K562 (cell line): Measurements from ENCODE around the gene CENPH. TPM values are rescaled to one million over a fixed set of nuclear protein-coding genes. Genes with fewer than 3 reads are reported as not detected.
A peak's percentile ranks its signal among the peaks of the same experiment; 100 is the strongest.

ENCODE experiments used
- ELF1 ChIP-seq: fragments of 200-800 bp; sonication (Bioruptor generic); IDR thresholded peaks from 2 replicates; pipeline ENCODE4 v1.6.1; 2016; ENCODE audit warnings: missing genetic modification characterization, missing compliant biosample characterization
- HDAC8 ChIP-seq: fragments of 450-650 bp; IDR thresholded peaks from 2 replicates; pipeline ENCODE4 v1.6.1; 2016; ENCODE audit warnings: mild to moderate bottlenecking, missing genetic modification characterization, moderate library complexity, missing compliant biosample characterization
- KDM5B ChIP-seq: fragments of 200-600 bp; sonication (generic); IDR thresholded peaks from 2 replicates; pipeline ENCODE4 v1.6.1; 2012; ENCODE audit warnings: low read depth, mild to moderate bottlenecking, moderate library complexity, low read length, control low read depth, inconsistent platforms; ENCODE audit not compliant: insufficient replicate concordance
- MECOM ChIP-seq: fragments of 250-450 bp; sonication (Bioruptor Pico); IDR thresholded peaks from 2 replicates; pipeline ENCODE4 v1.8.0; 2022; ENCODE audit warnings: inconsistent platforms
- NR4A1 ChIP-seq, 2 experiments: fragments of 250-450 bp in 1 of 2; fragments of 450-650 bp in 1 of 2; sonication (Bioruptor Pico) in 1 of 2; IDR thresholded peaks; 2 replicates each; pipeline versions ENCODE4 v1.4.0 to v1.6.1; 2016 to 2020; ENCODE audit warnings: mild to moderate bottlenecking in 2 of 2, missing compliant biosample characterization in 1 of 2, missing genetic modification characterization in 1 of 2, moderate library complexity in 1 of 2
- POLR2G ChIP-seq: fragments of 200-400 bp; formaldehyde crosslinking; IDR thresholded peaks from 2 replicates; pipeline ENCODE4 v1.6.1; 2017; ENCODE audit warnings: low read depth, mild to moderate bottlenecking, antibody characterized with exemption, low read length, moderate library complexity
- TAL1 ChIP-seq: fragments of 450-650 bp; IDR thresholded peaks from 2 replicates; pipeline ENCODE4 v1.6.1; 2016; ENCODE audit warnings: mild to moderate bottlenecking
- TRIM24 ChIP-seq, 2 experiments: fragments of 450-650 bp; IDR thresholded peaks; 2 replicates each; pipeline ENCODE4 v1.6.1; 2016
- polyA plus RNA-seq, 8 experiments: library from polyadenylated mRNA; depleted of rRNA in 4 of 8; stranded (reverse) in 5 of 8; unstranded in 3 of 8; fragments of >200 nt; fragmentation: Nextera tagmentation in 2 of 8; fragmentation: Illumina TruSeq in 1 of 8; extraction: Ambion mirVana in 2 of 8; extraction: Trizol in 1 of 8; gene quantifications; 2 replicates each; pipeline versions ENCODE4 v1.2.1 to v1.2.3, GENCODE V29; 2011 to 2014; ENCODE audit warnings: inconsistent platforms in 1 of 8, missing spikeins in 1 of 8
- total RNA-seq, 7 experiments: library from RNA; depleted of rRNA in 6 of 7; stranded (reverse); fragments of >200 nt in 6 of 7; fragmentation: Illumina TruSeq in 2 of 7; extraction: Trizol in 2 of 7; gene quantifications; 2 replicates each; pipeline versions ENCODE4 v1.2.1 to v1.2.3, GENCODE V29; 2011 to 2021; ENCODE audit warnings: low replicate concordance in 1 of 7
- TF ChIP-seq, protein P1 (sequence below), 2 experiments: fragments of 450-650 bp; formaldehyde crosslinking in 1 of 2; IDR thresholded peaks; 2 replicates each; pipeline versions ENCODE4 v1.4.0 to v1.6.1; 2014 to 2020; ENCODE audit warnings: mild to moderate bottlenecking in 2 of 2, borderline replicate concordance in 1 of 2, low read depth in 1 of 2
- TF ChIP-seq, protein P2 (sequence below): sonication (generic); formaldehyde crosslinking; IDR thresholded peaks from 2 replicates; pipeline ENCODE4 v1.8.0; 2022; ENCODE audit warnings: mild to moderate bottlenecking, missing genetic modification reagents
- TF ChIP-seq, protein P3 (sequence below), 2 experiments: fragments of 450-650 bp; conservative IDR thresholded peaks; 2 replicates each; pipeline ENCODE4 v1.6.1; 2017; ENCODE audit warnings: mild to moderate bottlenecking in 2 of 2, moderate library complexity in 2 of 2
- TF ChIP-seq, protein P4 (sequence below): fragments of 450-650 bp; IDR thresholded peaks from 2 replicates; pipeline ENCODE4 v1.7.1; 2018; ENCODE audit warnings: mild to moderate bottlenecking, low read depth; ENCODE audit not compliant: partially characterized antibody

CENPH gene
- total and polyA plus RNA-seq, 9 of the 15 experiments (the other 6 are each of a cell fraction or from before 2014, with no cell fraction given), result 10.5 to 124 (median 74.9) TPM

DNA sequence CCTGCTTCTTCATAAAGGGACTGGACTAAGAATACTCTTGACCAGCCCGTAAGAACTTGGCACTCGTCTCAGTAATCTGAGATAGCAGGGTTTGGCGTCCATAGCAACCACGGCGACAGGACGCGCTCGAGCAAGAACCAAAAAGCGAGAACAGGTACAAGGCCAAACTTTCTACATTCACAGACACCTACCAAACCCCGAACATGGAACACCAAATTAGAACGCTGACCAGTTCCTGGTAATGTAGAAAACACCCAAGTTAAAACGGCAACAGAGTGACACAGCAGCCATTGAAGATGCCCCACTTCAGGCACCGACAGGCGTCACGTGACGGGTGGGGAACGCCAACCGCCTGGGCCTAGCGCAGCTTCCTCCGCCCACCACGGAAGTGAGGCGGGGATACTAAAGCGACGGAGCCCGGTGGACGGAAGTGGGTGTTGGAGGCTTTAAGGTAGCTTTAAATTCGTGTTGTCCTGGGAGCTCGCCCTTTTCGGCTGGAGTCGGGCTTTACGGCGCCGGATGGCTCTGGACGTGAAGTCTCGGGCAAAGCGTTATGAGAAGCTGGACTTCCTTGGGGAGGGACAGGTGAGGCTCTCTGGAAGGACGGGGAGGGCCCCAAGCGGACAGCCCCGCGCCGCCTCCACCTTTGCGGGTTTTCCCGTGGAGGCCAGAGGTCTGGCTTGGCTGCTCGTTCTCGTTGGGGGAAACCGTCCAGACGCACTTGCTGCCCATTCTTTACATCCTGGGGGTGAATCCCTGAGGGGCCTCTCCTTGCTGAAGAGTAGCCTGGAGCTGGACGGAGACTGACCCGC is 45.3 kb downstream of the CENPH start, which contains the start of gene CDK7 (continued):
- TF ChIP-seq, protein P1, sequence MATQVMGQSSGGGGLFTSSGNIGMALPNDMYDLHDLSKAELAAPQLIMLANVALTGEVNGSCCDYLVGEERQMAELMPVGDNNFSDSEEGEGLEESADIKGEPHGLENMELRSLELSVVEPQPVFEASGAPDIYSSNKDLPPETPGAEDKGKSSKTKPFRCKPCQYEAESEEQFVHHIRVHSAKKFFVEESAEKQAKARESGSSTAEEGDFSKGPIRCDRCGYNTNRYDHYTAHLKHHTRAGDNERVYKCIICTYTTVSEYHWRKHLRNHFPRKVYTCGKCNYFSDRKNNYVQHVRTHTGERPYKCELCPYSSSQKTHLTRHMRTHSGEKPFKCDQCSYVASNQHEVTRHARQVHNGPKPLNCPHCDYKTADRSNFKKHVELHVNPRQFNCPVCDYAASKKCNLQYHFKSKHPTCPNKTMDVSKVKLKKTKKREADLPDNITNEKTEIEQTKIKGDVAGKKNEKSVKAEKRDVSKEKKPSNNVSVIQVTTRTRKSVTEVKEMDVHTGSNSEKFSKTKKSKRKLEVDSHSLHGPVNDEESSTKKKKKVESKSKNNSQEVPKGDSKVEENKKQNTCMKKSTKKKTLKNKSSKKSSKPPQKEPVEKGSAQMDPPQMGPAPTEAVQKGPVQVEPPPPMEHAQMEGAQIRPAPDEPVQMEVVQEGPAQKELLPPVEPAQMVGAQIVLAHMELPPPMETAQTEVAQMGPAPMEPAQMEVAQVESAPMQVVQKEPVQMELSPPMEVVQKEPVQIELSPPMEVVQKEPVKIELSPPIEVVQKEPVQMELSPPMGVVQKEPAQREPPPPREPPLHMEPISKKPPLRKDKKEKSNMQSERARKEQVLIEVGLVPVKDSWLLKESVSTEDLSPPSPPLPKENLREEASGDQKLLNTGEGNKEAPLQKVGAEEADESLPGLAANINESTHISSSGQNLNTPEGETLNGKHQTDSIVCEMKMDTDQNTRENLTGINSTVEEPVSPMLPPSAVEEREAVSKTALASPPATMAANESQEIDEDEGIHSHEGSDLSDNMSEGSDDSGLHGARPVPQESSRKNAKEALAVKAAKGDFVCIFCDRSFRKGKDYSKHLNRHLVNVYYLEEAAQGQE (IDR thresholded peaks at IDR 0.05; ENCODE audit: borderline replicate concordance), result peak; percentile 94
- TF ChIP-seq, protein P1 (CRISPR knock-in tag; IDR thresholded peaks at IDR 0.05; ENCODE audit: low read depth), result no peak
- TF ChIP-seq, protein P2, sequence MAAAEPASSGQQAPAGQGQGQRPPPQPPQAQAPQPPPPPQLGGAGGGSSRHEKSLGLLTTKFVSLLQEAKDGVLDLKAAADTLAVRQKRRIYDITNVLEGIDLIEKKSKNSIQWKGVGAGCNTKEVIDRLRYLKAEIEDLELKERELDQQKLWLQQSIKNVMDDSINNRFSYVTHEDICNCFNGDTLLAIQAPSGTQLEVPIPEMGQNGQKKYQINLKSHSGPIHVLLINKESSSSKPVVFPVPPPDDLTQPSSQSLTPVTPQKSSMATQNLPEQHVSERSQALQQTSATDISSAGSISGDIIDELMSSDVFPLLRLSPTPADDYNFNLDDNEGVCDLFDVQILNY (CRISPR knock-in tag), result no peak
- TF ChIP-seq POLR2G, result peak; percentile 88
- TF ChIP-seq NR4A1 (CRISPR knock-in tag; IDR thresholded peaks at IDR 0.05), result no peak
- no peak for TF ChIP-seq NR4A1 (tag; IDR thresholded peaks at IDR 0.05)
- TF ChIP-seq TRIM24 (IDR thresholded peaks at IDR 0.05), result peak in 1 of 2 experiments; percentile 70; a peak in 2 of 4 replicates
- TF ChIP-seq MECOM (CRISPR knock-in tag), result 0 out of 2 replicates have a peak, but pooled peaks have one; percentile 56
- TF ChIP-seq, protein P3, sequence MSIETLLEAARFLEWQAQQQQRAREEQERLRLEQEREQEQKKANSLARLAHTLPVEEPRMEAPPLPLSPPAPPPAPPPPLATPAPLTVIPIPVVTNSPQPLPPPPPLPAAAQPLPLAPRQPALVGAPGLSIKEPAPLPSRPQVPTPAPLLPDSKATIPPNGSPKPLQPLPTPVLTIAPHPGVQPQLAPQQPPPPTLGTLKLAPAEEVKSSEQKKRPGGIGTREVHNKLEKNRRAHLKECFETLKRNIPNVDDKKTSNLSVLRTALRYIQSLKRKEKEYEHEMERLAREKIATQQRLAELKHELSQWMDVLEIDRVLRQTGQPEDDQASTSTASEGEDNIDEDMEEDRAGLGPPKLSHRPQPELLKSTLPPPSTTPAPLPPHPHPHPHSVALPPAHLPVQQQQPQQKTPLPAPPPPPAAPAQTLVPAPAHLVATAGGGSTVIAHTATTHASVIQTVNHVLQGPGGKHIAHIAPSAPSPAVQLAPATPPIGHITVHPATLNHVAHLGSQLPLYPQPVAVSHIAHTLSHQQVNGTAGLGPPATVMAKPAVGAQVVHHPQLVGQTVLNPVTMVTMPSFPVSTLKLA (conservative IDR thresholded peaks at IDR 0.05), result peak; percentile 95 to 98
- TF ChIP-seq HDAC8 (tag), result no peak
- TF ChIP-seq, protein P4, sequence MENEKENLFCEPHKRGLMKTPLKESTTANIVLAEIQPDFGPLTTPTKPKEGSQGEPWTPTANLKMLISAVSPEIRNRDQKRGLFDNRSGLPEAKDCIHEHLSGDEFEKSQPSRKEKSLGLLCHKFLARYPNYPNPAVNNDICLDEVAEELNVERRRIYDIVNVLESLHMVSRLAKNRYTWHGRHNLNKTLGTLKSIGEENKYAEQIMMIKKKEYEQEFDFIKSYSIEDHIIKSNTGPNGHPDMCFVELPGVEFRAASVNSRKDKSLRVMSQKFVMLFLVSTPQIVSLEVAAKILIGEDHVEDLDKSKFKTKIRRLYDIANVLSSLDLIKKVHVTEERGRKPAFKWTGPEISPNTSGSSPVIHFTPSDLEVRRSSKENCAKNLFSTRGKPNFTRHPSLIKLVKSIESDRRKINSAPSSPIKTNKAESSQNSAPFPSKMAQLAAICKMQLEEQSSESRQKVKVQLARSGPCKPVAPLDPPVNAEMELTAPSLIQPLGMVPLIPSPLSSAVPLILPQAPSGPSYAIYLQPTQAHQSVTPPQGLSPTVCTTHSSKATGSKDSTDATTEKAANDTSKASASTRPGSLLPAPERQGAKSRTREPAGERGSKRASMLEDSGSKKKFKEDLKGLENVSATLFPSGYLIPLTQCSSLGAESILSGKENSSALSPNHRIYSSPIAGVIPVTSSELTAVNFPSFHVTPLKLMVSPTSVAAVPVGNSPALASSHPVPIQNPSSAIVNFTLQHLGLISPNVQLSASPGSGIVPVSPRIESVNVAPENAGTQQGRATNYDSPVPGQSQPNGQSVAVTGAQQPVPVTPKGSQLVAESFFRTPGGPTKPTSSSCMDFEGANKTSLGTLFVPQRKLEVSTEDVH, result peak; percentile 86
- TF ChIP-seq TAL1, result no peak; the same call in 1 of the 2 replicates
- peak; percentile 91 for TF ChIP-seq ELF1 (tag)
- TF ChIP-seq KDM5B, result peak; percentile 80
